HepG2 (cell line): Measurements from ENCODE around the gene NKX3-2. TPM values are rescaled to one million over a fixed set of nuclear protein-coding genes. Genes with fewer than 3 reads are reported as not detected.

Experiments used
- ATAC-seq: fragments of 200-7000 bp; cut with Tn5 transposase; 3 replicates; pipeline ENCODE4 v1.9.1; 2020; ENCODE audit warnings: mild to moderate bottlenecking, moderate library complexity
- BruUV-seq: library from RNA; stranded (reverse); fragments of 400-500 nt; replicated peaks from 2 replicates; lab custom pipeline; 2021; lab: Mats Ljungman, UMichigan
- CTCF ChIA-PET: fragments of 300-600 bp; formaldehyde crosslinking; extraction: SDS; loops from one replicate; lab custom pipeline; 2021; ENCODE audit warnings: low total read pairs, inconsistent platforms, low intra/inter-chr PET ratio; lab: Yijun Ruan, JAX
- POLR2A ChIA-PET: fragments of 350-600 bp; sonication (Branson Sonifier 250); formaldehyde crosslinking; loops from one replicate; lab custom pipeline; 2020; ENCODE audit warnings: antibody characterized with exemption, inconsistent platforms; lab: Yijun Ruan, JAX
- DNase-seq: peaks from one replicate; pipeline ENCODE4 v3.0.0-alpha.2; 2015; ENCODE audit warnings: low spot score
- FAIRE-seq: peaks from 3 replicates; lab custom pipeline; 2011; peaks lifted over from hg19 to GRCh38; lab: Jason Lieb, UNC
- H2AFZ ChIP-seq: one replicate; pipeline ENCODE4 v1.6.1; 2011; ENCODE audit warnings: low read length, inconsistent platforms
- H3K27ac ChIP-seq: fragments of 300-600 bp; 3 replicates; pipeline ENCODE4 v1.8.0; 2011; ENCODE audit warnings: mixed run types, mild to moderate bottlenecking, mixed read lengths, low read length, inconsistent platforms; ENCODE audit not compliant: insufficient read depth; ENCODE audit errors: extremely low read length
- H3K27me3 ChIP-seq, 2 experiments: fragments of 200-600 bp in 1 of 2; 2 replicates in 1 of 2; 3 replicates in 1 of 2; pipeline versions ENCODE4 v1.6.0 to v1.8.0; 2011; ENCODE audit warnings: low read length in 2 of 2, mild to moderate bottlenecking in 2 of 2, moderate library complexity in 2 of 2, inconsistent platforms in 1 of 2; ENCODE audit not compliant: insufficient read depth in 2 of 2, control insufficient read depth in 1 of 2
- H3K36me3 ChIP-seq, 2 experiments: fragments of 200-600 bp in 1 of 2; replicated peaks in 1 of 2; 2 replicates in 1 of 2; 3 replicates in 1 of 2; pipeline versions ENCODE4 v1.5.1 to v1.8.0; 2011; ENCODE audit warnings: low read length in 2 of 2, inconsistent platforms in 1 of 2; ENCODE audit not compliant: insufficient read depth in 2 of 2, control insufficient read depth in 1 of 2
- H3K4me1 ChIP-seq: 2 replicates; pipeline ENCODE4 v1.5.1; 2012; ENCODE audit warnings: low read length, inconsistent platforms; ENCODE audit not compliant: insufficient read depth
- H3K4me2 ChIP-seq: 2 replicates; pipeline ENCODE4 v1.6.0; 2011; ENCODE audit warnings: low read depth, low read length, inconsistent platforms
- H3K4me3 ChIP-seq, 3 experiments: fragments of 200-600 bp in 1 of 3; sonication (generic), shearing (Covaris generic) in 1 of 3; replicated peaks in 1 of 3; 2 replicates each; pipeline ENCODE4 v1.5.1; 2011 to 2016; ENCODE audit warnings: low read length in 3 of 3, inconsistent platforms in 2 of 3, low read depth in 2 of 3, mild to moderate bottlenecking in 2 of 3, control low read depth in 1 of 3, mixed read lengths in 1 of 3; ENCODE audit not compliant: insufficient read depth in 1 of 3
- H3K79me2 ChIP-seq: one replicate; pipeline ENCODE4 v1.6.1; 2011; ENCODE audit warnings: low read length, inconsistent platforms; ENCODE audit not compliant: insufficient read depth
- H3K9ac ChIP-seq: 2 replicates; pipeline ENCODE4 v1.6.0; 2011; ENCODE audit warnings: mild to moderate bottlenecking, low read depth, low read length, inconsistent platforms; ENCODE audit not compliant: insufficient read depth
- H3K9me3 ChIP-seq: 2 replicates; pipeline ENCODE4 v1.5.1; 2012; ENCODE audit warnings: mild to moderate bottlenecking, low read length
- H4K20me1 ChIP-seq: 2 replicates; pipeline ENCODE4 v1.6.0; 2011; ENCODE audit warnings: inconsistent platforms, mild to moderate bottlenecking, low read length, moderate library complexity; ENCODE audit not compliant: insufficient read depth
- BCL6 ChIP-seq: IDR thresholded peaks from 2 replicates; pipeline ENCODE4 v1.6.1; 2016; ENCODE audit warnings: missing genetic modification reagents, missing compliant biosample characterization
- POLR2AphosphoS2 ChIP-seq: IDR thresholded peaks from 2 replicates; pipeline ENCODE4 v1.6.1; 2011; ENCODE audit warnings: low read depth, low read length, improper control_type of control experiment
- RBFOX2 ChIP-seq: fragments of 200-400 bp; formaldehyde crosslinking; IDR thresholded peaks from 2 replicates; pipeline ENCODE4 v1.6.1; 2017; ENCODE audit warnings: low read depth, mild to moderate bottlenecking, low read length
- RBM22 ChIP-seq: fragments of 200-400 bp; formaldehyde crosslinking; optimal IDR thresholded peaks from 2 replicates; pipeline ENCODE3; 2017; ENCODE audit warnings: mild to moderate bottlenecking, low read length, moderate library complexity
- SKIL ChIP-seq: sonication (generic); formaldehyde crosslinking; IDR thresholded peaks from 2 replicates; pipeline ENCODE4 v1.8.0; 2022; ENCODE audit warnings: missing genetic modification reagents, mild to moderate bottlenecking, moderate library complexity, borderline replicate concordance
- WGBS: methylation state at CpG from one replicate; pipeline ENCODE4 v1.1.6; 2017; ENCODE audit warnings: low lambda C conversion rate; 5-methylcytosine and 5-hydroxymethylcytosine counted together
- in situ Hi-C: cut with HindIII; loops from 2 replicates; pipeline ENCODE4 v1.10.0; 2017; ENCODE audit warnings: low pct_unique_long_range_greater_than_20kb; ENCODE audit not compliant: extremely low pct_ligation_motif_present
- intact Hi-C: fragments of 100-400 bp; cut with micrococcal nuclease; formaldehyde crosslinking; loops from one replicate; pipeline ENCODE4 v1.10.0; 2022; ENCODE audit not compliant: unreplicated experiment
- polyA plus RNA-seq, 8 experiments: library from polyadenylated mRNA; depleted of rRNA in 3 of 8; stranded (reverse) in 7 of 8; unstranded in 1 of 8; fragments of >200 nt; fragmentation: Illumina TruSeq in 4 of 8; extraction: Trizol in 4 of 8; gene quantifications; 2 replicates each; pipeline versions ENCODE4 v1.2.1 to v1.2.3, GENCODE V29; 2011 to 2016; ENCODE audit warnings: low read depth in 4 of 8, missing spikeins in 1 of 8, mixed read lengths in 1 of 8; ENCODE audit not compliant: insufficient read depth in 1 of 8
- total RNA-seq, 5 experiments: library from RNA; depleted of rRNA; stranded (reverse); fragments of >200 nt; fragmentation: Illumina TruSeq; extraction: Trizol; gene quantifications; 2 replicates each; pipeline ENCODE4 v1.2.3, GENCODE V29; 2016; ENCODE audit warnings: low read depth in 1 of 5

The NKX3-2 gene
- total and polyA plus RNA-seq, 2 of the 13 experiments (the other 11 are each of a cell fraction or from before 2014, with no cell fraction given), result 0.07 to 0.13 TPM

DNA sequence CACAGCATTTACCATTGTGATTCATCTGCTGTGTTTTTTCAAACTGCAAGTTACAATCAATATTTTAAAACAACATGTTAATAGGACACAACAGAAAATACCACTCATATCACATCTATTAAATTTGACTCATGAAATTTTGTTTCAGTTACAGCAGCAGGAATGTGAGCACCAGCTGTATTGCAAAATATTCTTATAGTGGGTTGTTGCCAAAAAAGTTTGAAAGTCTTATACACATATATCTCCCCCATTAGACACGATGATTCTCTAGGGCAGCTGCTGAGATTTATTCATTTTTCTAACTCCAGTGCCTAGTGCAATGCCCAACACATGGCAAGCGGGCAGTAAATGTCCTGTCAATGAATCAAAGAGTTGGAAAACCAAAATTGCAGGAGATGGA lies 26.6 kb upstream of the NKX3-2 start (continued):
- TF ChIP-seq SKIL (CRISPR knock-in tag), result no peak

DNA sequence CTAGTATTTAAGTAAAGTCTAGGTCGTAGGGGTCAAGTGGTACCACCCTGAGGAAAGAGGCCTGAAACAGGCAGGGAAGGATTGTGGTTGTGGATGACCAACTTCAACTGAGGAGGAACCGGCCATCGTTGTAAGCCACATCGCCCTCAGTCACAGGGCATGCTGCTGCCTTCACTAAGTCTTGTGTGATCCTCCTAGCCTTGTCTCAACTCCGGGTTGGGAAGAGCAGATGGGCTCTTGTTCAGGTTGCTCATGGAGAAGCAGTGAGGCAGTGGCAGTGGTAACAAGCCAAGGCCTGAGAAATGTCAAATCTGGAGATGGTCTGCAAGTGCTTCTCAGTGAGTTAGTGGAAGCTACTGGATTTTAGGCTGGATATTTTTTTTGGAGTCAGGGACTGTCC lies 22.8 kb upstream of the NKX3-2 start:
- in situ Hi-C loops (no loop called here), intact Hi-C loops (no loop called here)
- ChIA-PET POLR2A (no interaction called here), CTCF (no interaction called here)
- no peaks in the 10 kb centered on the region for H3K79me2 ChIP-seq
- peak; percentile 33; the same call in 1 of the 3 replicates for ATAC-seq
- FAIRE-seq, result no peak
- no peaks in the 10 kb centered on the region for H3K27me3 ChIP-seq
- H3K36me3 ChIP-seq, result peaks cover 8 to 19% of the 10 kb centered on the region in 2 experiments
- TF ChIP-seq BCL6 (CRISPR knock-in tag) (no peak), RBFOX2 (no peak), POLR2AphosphoS2 (0 out of 2 replicates have a peak, but pooled peaks have one; percentile 7), RBM22 (peak; percentile 80)
- H3K4me1 ChIP-seq, result no peaks in the 10 kb centered on the region
- no TSS peak for BruUV-seq
- no peak overlapping the region for H3K9ac ChIP-seq
- no peaks in the 10 kb centered on the region for H4K20me1 ChIP-seq
- DNase-seq, result no peak
- H2AFZ ChIP-seq, result no peak overlapping the region
- WGBS, result 98% methylated on average over 4 of the region's 5 CpGs
- H3K4me2 ChIP-seq, result no peak overlapping the region
- H3K27ac ChIP-seq, result no peak overlapping the region
- H3K9me3 ChIP-seq, result no peaks in the 10 kb centered on the region
- H3K4me3 ChIP-seq, result no peak overlapping the region
